Neural cell (in vitro differentiated cells): ENCODE results near the gene OR2F2. TPM values are rescaled to one million over a fixed set of nuclear protein-coding genes. Genes with fewer than 3 reads are reported as not detected.

Source experiments
- H2AFZ ChIP-seq: fragments of 200-600, 300-800 bp; sonication (generic), shearing (Covaris generic); 2 replicates; pipeline ENCODE4 v1.6.0; 2014; ENCODE audit warnings: low read depth, mild to moderate bottlenecking, antibody characterized with exemption, low read length, moderate library complexity
- H3F3A ChIP-seq: fragments of 200-600 bp; shearing (Covaris generic); 2 replicates; pipeline ENCODE4 v1.6.1; 2016; ENCODE audit warnings: mild to moderate bottlenecking, moderate library complexity, mixed read lengths, antibody characterized with exemption, low read length; ENCODE audit not compliant: insufficient read depth, poor library complexity, severe bottlenecking
- H3K27ac ChIP-seq: fragments of 200-600, 300-800 bp; sonication (generic), shearing (Covaris generic); 2 replicates; pipeline ENCODE4 v1.5.1; 2014; ENCODE audit warnings: mild to moderate bottlenecking, low read length, moderate library complexity
- H3K27me3 ChIP-seq: fragments of 300-800, 200-600 bp; sonication (generic), shearing (Covaris generic); 2 replicates; pipeline ENCODE4 v1.6.0; 2014; ENCODE audit warnings: mild to moderate bottlenecking, low read depth, low read length, moderate library complexity; ENCODE audit not compliant: insufficient read depth
- H3K36me3 ChIP-seq: fragments of 300-800, 200-600 bp; sonication (generic), shearing (Covaris generic); 2 replicates; pipeline ENCODE4 v1.5.1; 2014; ENCODE audit warnings: mild to moderate bottlenecking, antibody characterized with exemption, low read length, moderate library complexity; ENCODE audit not compliant: insufficient read depth
- H3K4me2 ChIP-seq: fragments of 300-800, 200-600 bp; sonication (generic), shearing (Covaris generic); 2 replicates; pipeline ENCODE4 v1.6.0; 2014; ENCODE audit warnings: mild to moderate bottlenecking, low read length
- H3K4me3 ChIP-seq: fragments of 300-800, 200-600 bp; sonication (generic), shearing (Covaris generic); 2 replicates; pipeline ENCODE4 v1.5.1; 2014; ENCODE audit warnings: mild to moderate bottlenecking, low read length, moderate library complexity
- H3K79me2 ChIP-seq: fragments of 200-600 bp; shearing (Covaris generic); replicated peaks from 2 replicates; pipeline ENCODE4 v1.6.0; 2014; ENCODE audit warnings: mild to moderate bottlenecking, low read length, moderate library complexity; ENCODE audit not compliant: insufficient read depth
- H3K9ac ChIP-seq: fragments of 300-800, 200-600 bp; sonication (generic), shearing (Covaris generic); 2 replicates; pipeline ENCODE4 v1.6.1; 2016; ENCODE audit warnings: mild to moderate bottlenecking, low read length, mixed read lengths
- H3K9me2 ChIP-seq: fragments of 200-600 bp; shearing (Covaris generic); 2 replicates; pipeline ENCODE4 v1.6.1; 2016; ENCODE audit warnings: mild to moderate bottlenecking, low read length, mixed read lengths; ENCODE audit not compliant: insufficient read depth
- H3K9me3 ChIP-seq: fragments of 200-600, 300-800 bp; sonication (generic), shearing (Covaris generic); 2 replicates; pipeline ENCODE4 v1.6.1; 2016; ENCODE audit warnings: mild to moderate bottlenecking, mixed run types, low read length, moderate library complexity, mixed read lengths
- H4K20me1 ChIP-seq: fragments of 200-600 bp; shearing (Covaris generic); 2 replicates; pipeline ENCODE4 v1.6.1; 2016; ENCODE audit warnings: mild to moderate bottlenecking, mixed run types; ENCODE audit not compliant: insufficient read depth
- CTCF ChIP-seq: fragments of 450-650 bp; IDR thresholded peaks from 2 replicates; pipeline ENCODE4 v1.5.1; 2014; ENCODE audit warnings: antibody characterized with exemption, mild to moderate bottlenecking, moderate library complexity; ENCODE audit not compliant: poor library complexity, severe bottlenecking
- EP300 ChIP-seq: fragments of 450-650 bp; conservative IDR thresholded peaks from 2 replicates; pipeline ENCODE4 v1.6.1; 2014; ENCODE audit warnings: antibody characterized with exemption, mild to moderate bottlenecking, moderate library complexity; ENCODE audit not compliant: poor library complexity, severe bottlenecking
- EZH2 ChIP-seq: fragments of 200-600, 300-800 bp; shearing (Covaris generic), sonication (generic); IDR thresholded peaks from 2 replicates; pipeline ENCODE4 v1.6.1; 2014; ENCODE audit warnings: antibody characterized with exemption, low read length, borderline replicate concordance, mild to moderate bottlenecking; ENCODE audit not compliant: insufficient read depth, poor library complexity, severe bottlenecking
- MXI1 ChIP-seq: fragments of 450-650 bp; conservative IDR thresholded peaks from 2 replicates; pipeline ENCODE4 v1.6.1; 2014; ENCODE audit warnings: antibody characterized with exemption, mild to moderate bottlenecking; ENCODE audit not compliant: poor library complexity, severe bottlenecking
- POLR2AphosphoS5 ChIP-seq: IDR thresholded peaks from 2 replicates; pipeline ENCODE4 v1.6.1; 2012
- RAD21 ChIP-seq: fragments of 450-650 bp; conservative IDR thresholded peaks from 2 replicates; pipeline ENCODE4 v1.6.1; 2014; ENCODE audit warnings: antibody characterized with exemption, mild to moderate bottlenecking, moderate library complexity
- REST ChIP-seq: IDR thresholded peaks from 2 replicates; pipeline ENCODE4 v1.6.1; 2012; ENCODE audit warnings: borderline replicate concordance
- SMC3 ChIP-seq: fragments of 450-650 bp; conservative IDR thresholded peaks from 2 replicates; pipeline ENCODE4 v1.6.1; 2014; ENCODE audit warnings: antibody characterized with exemption, mild to moderate bottlenecking, moderate library complexity; ENCODE audit not compliant: poor library complexity
- TAF1 ChIP-seq: IDR thresholded peaks from 2 replicates; pipeline ENCODE4 v1.6.1; 2012; ENCODE audit warnings: low read depth
- polyA plus RNA-seq: library from polyadenylated mRNA; depleted of rRNA; stranded (reverse); fragments of >200 nt; gene quantifications from 2 replicates; pipeline ENCODE4 v1.2.3, GENCODE V29; 2014

Gene OR2F2
- polyA plus RNA-seq, 1 donor from 2014 or later = not detected

- Histone ChIP-seq H3K36me3 (no peaks in the 10 kb centered on the region), H3K9me3 (no peaks in the 10 kb centered on the region), H3K27me3 (no peaks in the 10 kb centered on the region), H4K20me1 (no peaks in the 10 kb centered on the region), H3K27ac (no peak overlapping the region), H3K4me3 (no peak overlapping the region), H3K79me2 (no peaks in the 10 kb centered on the region), H3K4me2 (no peak overlapping the region), H3F3A (no peaks in the 10 kb centered on the region), H2AFZ (no peak overlapping the region), H3K9me2 (no peaks in the 10 kb centered on the region), H3K9ac (no peak overlapping the region)
- TF ChIP-seq CTCF (no peak), MXI1 (no peak), REST (no peak), SMC3 (no peak), EP300 (no peak), TAF1 (no peak), RAD21 (no peak), EZH2 (no peak), POLR2AphosphoS5 (no peak)
Measured at GRCh38 chr7:143948733-143949132, 13.7 kb downstream of the OR2F2 start.

- Histone ChIP-seq H3K79me2 (no peaks in the 10 kb centered on the region), H3K36me3 (no peaks in the 10 kb centered on the region), H3K27me3 (no peaks in the 10 kb centered on the region), H3F3A (no peaks in the 10 kb centered on the region), H3K9ac (no peak overlapping the region), H3K9me3 (no peaks in the 10 kb centered on the region), H2AFZ (no peak overlapping the region), H3K27ac (no peak overlapping the region), H3K4me2 (no peak overlapping the region), H4K20me1 (no peaks in the 10 kb centered on the region), H3K9me2 (no peaks in the 10 kb centered on the region), H3K4me3 (no peak overlapping the region)
- TF ChIP-seq POLR2AphosphoS5 (no peak), REST (no peak), MXI1 (no peak), TAF1 (no peak), EP300 (no peak), EZH2 (no peak), SMC3 (no peak), RAD21 (no peak)
Measured at GRCh38 chr7:143953421-143953820, 18.4 kb downstream of the OR2F2 start.
